ENCODE data around the gene AQP12A. TPM values are rescaled to one million over a fixed set of nuclear protein-coding genes. Genes with fewer than 3 reads are reported as not detected.

Gene AQP12A
- total and polyA plus RNA-seq, 2 experiments from 2014 or later, result not detected

GRCh38 chr2:240704651-240705050 lies 13.0 kb downstream of the AQP12A start (continued):
- TF ChIP-seq ZNF462 (CRISPR knock-in tag; IDR thresholded peaks at IDR 0.05) (no peak), POLR2AphosphoS5 (IDR thresholded peaks at IDR 0.05; ENCODE audit: low read depth) (no peak), ETS1 (IDR thresholded peaks at IDR 0.05) (no peak), EZH2 (IDR thresholded peaks at IDR 0.05; ENCODE audit: low read depth, unreplicated experiment) (no peak), STAT1 (IDR thresholded peaks at IDR 0.05; ENCODE audit: unreplicated experiment) (no peak), ZNF331 (CRISPR knock-in tag; IDR thresholded peaks at IDR 0.05; ENCODE audit: low read depth) (no peak), CTCF (conservative IDR thresholded peaks at IDR 0.05; ENCODE audit: low read depth in 2 of 2) (no peak)
